ENCODE data around the gene WWOX.

The WWOX gene

GRCh38 chr16:78822509-78822908 lies 723.1 kb downstream of the WWOX start:
- DNase-seq: no peak
- no peaks in the 10 kb centered on the region for H3K4me1 Mint-ChIP-seq
- H3K9me3 Mint-ChIP-seq: peaks cover 0 to 7% of the 10 kb centered on the region in 2 donors
- no peak overlapping the region for H3K27ac Mint-ChIP-seq
- no peak overlapping the region for H3K4me3 Mint-ChIP-seq
- no peaks in the 10 kb centered on the region for H3K27me3 Mint-ChIP-seq
- no peak for ATAC-seq

DNA sequence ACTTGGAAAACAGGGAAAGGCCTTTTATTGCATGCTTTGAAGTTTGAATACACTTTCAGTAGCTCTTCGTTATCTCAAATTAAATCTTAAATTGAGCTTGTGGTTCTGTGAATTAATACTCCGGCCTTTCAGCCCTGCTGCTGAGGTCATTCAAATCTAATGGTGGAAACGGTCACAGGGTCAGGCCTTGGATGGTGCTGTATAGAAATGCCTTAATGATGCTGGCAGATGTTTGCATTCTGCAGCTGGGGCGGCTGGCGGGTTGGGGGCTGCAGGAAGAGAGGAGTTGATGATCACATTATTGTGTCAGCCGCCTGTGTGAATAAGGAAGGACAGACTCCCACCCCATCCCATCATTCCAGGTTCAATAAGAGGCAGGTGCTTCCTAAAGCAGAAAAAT lies 723.6 kb downstream of the WWOX start:
- Mint-ChIP-seq H3K27me3 (no peaks in the 10 kb centered on the region), H3K27ac (no peak overlapping the region), H3K4me3 (no peak overlapping the region)

GRCh38 chr16:78829280-78829679 lies 729.8 kb downstream of the WWOX start:
- Mint-ChIP-seq H3K27me3 (no peaks in the 10 kb centered on the region), H3K9me3 (peaks cover 3 to 5% of the 10 kb centered on the region in 2 donors), H3K27ac (no peak overlapping the region), H3K4me3 (no peak overlapping the region), H3K4me1 (no peaks in the 10 kb centered on the region)
- ATAC-seq (no peak), DNase-seq (no peak)

More for the DNA sequence above, 723.6 kb downstream of the WWOX start:
- H3K4me1 Mint-ChIP-seq: no peaks in the 10 kb centered on the region
- ATAC-seq (no peak), DNase-seq (no peak)
- H3K9me3 Mint-ChIP-seq: peaks cover 0 to 7% of the 10 kb centered on the region in 2 donors

- DNase-seq: no peak
- no peak overlapping the region for H3K27ac Mint-ChIP-seq
- no peak overlapping the region for H3K4me3 Mint-ChIP-seq
- H3K4me1 Mint-ChIP-seq: no peaks in the 10 kb centered on the region
- ATAC-seq: no peak
- H3K9me3 Mint-ChIP-seq: peaks cover 0 to 3% of the 10 kb centered on the region in 2 donors
- no peaks in the 10 kb centered on the region for H3K27me3 Mint-ChIP-seq
Observed at GRCh38 chr16:78830599-78830998, 731.1 kb downstream of the WWOX start.

GRCh38 chr16:78832100-78832499 lies 732.6 kb downstream of the WWOX start:
- DNase-seq (no peak), ATAC-seq (no peak)
- Mint-ChIP-seq H3K4me1 (no peaks in the 10 kb centered on the region), H3K27ac (no peak overlapping the region), H3K4me3 (no peak overlapping the region), H3K9me3 (peaks cover 0 to 3% of the 10 kb centered on the region in 2 donors), H3K27me3 (no peaks in the 10 kb centered on the region)

DNA sequence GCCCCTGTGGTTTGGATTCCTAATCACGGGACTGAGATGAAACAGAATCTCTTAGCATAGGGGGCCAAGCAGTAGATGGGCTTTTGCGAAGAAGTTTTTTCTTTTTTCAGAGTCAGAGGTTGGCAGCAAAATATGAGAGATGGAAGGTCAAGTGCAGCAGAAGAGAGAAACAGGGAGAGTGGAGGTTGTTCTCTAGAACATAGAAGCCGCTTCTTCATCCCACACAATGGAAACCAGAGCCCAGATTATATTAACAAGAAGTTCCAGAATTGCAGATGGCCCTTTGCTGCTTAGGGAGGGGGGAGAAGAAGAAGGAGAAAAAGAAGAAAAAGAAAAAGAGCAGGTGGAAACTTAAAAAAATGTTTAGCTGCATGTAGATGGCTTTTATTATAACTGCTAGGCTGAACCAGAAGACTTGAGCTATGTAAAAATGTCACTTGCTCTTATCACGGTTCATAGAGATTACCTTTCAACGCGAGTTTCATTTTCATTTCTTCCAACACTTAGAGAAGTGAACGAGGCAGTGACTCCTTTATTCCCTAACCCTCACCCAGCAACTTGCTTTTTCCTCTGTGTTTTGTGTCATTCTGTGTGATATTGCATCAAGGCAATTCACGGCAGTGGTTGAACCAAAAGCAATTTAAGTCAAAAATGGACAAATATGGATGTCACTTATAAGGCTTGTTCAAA lies 737.5 kb downstream of the WWOX start:
- no peaks in the 10 kb centered on the region for H3K4me1 Mint-ChIP-seq
- H3K27ac Mint-ChIP-seq: no peak overlapping the region
- peaks cover 0 to 3% of the 10 kb centered on the region in 2 donors for H3K9me3 Mint-ChIP-seq
- H3K4me3 Mint-ChIP-seq: no peak overlapping the region
- DNase-seq: no peak
- ATAC-seq: no peak
- H3K27me3 Mint-ChIP-seq: no peaks in the 10 kb centered on the region

DNA sequence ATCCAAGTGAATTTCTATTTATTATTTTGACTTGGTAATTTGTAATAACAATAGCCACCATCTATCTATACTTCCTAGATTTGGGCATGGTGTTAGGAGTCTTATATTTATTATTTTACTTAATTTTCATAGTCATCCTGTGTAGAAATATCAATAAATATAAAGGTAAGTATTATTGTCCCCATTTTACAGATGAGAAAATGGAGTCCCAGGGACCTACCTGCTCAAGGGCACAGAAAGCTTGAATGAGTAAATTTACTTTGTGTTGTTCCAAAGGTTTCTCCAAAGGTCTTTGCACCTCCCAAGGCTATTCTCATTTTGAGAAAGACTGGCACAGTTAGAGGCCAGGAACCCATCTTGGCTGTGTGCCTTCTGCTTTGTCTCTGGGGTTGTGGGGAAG lies 738.3 kb downstream of the WWOX start:
- ATAC-seq: no peak
- H3K27me3 Mint-ChIP-seq: no peaks in the 10 kb centered on the region

DNA sequence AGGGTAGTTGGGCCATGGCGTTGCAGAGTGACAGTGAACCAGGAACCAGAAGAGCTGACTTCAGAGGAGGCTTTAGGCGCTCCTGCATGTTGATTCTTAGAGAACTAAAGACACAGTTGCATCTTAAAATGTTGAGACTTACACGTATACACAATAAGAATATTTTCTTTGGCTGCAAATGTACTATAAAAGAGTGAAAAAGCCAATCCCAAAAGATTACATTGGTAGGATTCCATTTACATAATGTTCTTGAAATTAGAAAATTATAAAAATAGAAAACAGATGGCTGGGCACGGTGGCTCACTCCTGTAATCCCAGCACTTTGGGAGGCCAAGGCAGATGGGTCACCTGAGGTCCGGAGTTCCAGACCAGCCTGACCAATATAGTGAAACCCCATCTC lies 738.8 kb downstream of the WWOX start:
- Mint-ChIP-seq H3K4me1 (no peaks in the 10 kb centered on the region), H3K27ac (peak overlapping the region in 1 of 2 donors; percentile 79), H3K27me3 (no peaks in the 10 kb centered on the region), H3K4me3 (no peak overlapping the region), H3K9me3 (peaks cover 0 to 3% of the 10 kb centered on the region in 2 donors)
- no peak for DNase-seq
- ATAC-seq: no peak

More for the DNA sequence above, 738.3 kb downstream of the WWOX start:
- no peaks in the 10 kb centered on the region for H3K4me1 Mint-ChIP-seq
- H3K27ac Mint-ChIP-seq: no peak overlapping the region
- H3K4me3 Mint-ChIP-seq: no peak overlapping the region
- no peak for DNase-seq
- H3K9me3 Mint-ChIP-seq: peaks cover 0 to 3% of the 10 kb centered on the region in 2 donors

DNA sequence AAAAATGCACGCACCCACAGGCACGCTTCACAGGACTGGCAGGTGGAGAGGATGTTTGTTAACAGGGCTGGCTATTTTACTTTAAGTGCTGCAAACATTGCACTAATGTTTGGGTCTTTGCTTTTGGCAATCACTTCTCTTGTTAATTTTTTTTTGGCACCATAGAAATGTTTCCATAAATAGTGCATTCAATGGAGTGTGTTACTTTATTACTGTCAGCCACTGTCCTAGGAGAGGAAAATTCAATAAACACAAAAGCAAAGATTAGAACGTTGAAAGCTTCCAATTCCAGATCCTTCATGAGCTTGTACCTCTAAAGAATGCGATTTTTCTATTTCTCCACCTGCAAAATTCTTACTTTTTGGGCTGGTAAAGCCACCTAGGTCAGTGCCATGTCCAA lies 743.5 kb downstream of the WWOX start:
- H3K27ac Mint-ChIP-seq: no peak overlapping the region
- no peaks in the 10 kb centered on the region for H3K9me3 Mint-ChIP-seq
- H3K4me1 Mint-ChIP-seq: no peaks in the 10 kb centered on the region
- H3K4me3 Mint-ChIP-seq: no peak overlapping the region
- no peak for ATAC-seq
- DNase-seq: no peak
- no peaks in the 10 kb centered on the region for H3K27me3 Mint-ChIP-seq

DNA sequence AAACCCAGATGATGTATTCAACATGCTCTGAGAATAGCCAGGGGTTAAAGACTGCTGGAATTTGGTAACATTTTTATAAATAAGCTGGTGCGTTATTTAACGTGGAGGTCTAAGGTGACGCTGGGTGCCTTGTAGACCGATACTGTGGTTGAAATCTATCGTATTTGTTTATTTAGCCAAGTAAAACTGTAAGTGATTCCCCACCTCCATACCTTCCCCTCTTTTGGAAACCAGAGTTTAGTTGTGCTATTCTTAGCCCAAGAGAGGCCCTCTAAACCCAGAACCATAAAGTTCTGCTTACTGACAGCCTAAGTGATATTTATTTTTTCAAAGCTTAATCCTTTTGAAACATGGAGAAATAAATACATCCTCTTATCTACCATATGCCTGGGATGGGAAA lies 744.5 kb downstream of the WWOX start:
- no peak for DNase-seq
- H3K4me1 Mint-ChIP-seq: no peaks in the 10 kb centered on the region
- ATAC-seq: no peak
- H3K27ac Mint-ChIP-seq: no peak overlapping the region
- H3K27me3 Mint-ChIP-seq: no peaks in the 10 kb centered on the region
- peaks cover 0 to 4% of the 10 kb centered on the region in 2 donors for H3K9me3 Mint-ChIP-seq
- no peak overlapping the region for H3K4me3 Mint-ChIP-seq

GRCh38 chr16:78844682-78845081 lies 745.2 kb downstream of the WWOX start:
- no peak overlapping the region for H3K27ac Mint-ChIP-seq
- no peaks in the 10 kb centered on the region for H3K27me3 Mint-ChIP-seq
- no peaks in the 10 kb centered on the region for H3K4me1 Mint-ChIP-seq
- H3K4me3 Mint-ChIP-seq: no peak overlapping the region
- DNase-seq: no peak
- ATAC-seq: no peak
- H3K9me3 Mint-ChIP-seq: peaks cover 0 to 4% of the 10 kb centered on the region in 2 donors

DNA sequence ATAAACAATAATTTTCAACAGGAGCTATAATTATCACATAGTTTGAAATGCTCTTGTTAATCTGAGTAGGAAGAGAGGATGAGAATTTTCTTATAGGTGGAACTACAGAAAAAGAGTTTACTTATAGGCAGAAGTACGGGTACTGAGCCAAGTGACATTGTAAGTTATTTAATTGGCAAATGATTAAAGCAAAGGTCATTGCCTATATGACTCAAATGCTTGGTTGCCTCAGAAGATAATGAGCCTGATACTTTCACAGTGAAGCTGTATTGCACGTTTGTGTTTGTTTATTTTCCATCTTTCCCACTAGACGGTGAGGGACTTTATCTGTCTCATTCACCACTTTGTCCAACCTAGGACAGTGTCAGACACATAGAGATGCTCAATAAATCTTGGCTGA lies 751.8 kb downstream of the WWOX start:
- no peak overlapping the region for H3K27ac Mint-ChIP-seq

DNA sequence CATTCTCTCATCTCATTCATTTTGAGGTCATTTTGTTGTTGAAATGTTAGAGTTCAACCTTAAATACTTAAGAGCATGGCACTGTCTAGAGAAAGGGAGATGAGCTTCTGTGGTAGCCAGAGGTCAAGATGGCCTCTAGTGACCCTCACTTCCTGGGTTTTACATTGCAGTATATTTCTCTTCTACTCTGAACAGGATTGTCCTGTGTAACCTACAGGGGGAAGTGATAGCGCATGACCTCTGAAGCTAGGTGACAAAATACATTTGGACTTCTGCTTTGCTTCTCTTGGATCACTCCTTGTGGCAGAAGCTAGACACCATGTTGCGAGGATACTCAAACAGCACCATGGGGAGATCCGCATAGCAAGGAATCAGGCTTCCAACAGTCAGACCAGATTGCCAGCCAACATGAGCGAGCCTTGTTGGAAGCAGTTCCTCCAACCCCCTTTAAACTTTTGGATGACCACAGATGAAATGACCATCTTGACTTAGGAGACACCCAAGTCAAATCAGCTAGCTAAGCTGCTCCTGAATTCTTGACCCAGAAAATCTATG lies 752.7 kb downstream of the WWOX start:
- no peak for DNase-seq
- Mint-ChIP-seq H3K4me1 (no peaks in the 10 kb centered on the region), H3K27me3 (no peaks in the 10 kb centered on the region), H3K9me3 (peaks cover 0 to 8% of the 10 kb centered on the region in 2 donors), H3K4me3 (no peak overlapping the region), H3K27ac (no peak overlapping the region)
- no peak for ATAC-seq

More for the DNA sequence above, 751.8 kb downstream of the WWOX start:
- peaks cover 0 to 8% of the 10 kb centered on the region in 2 donors for H3K9me3 Mint-ChIP-seq
- H3K4me3 Mint-ChIP-seq: no peak overlapping the region
- no peak for DNase-seq
- no peak for ATAC-seq
- H3K4me1 Mint-ChIP-seq: no peaks in the 10 kb centered on the region
- H3K27me3 Mint-ChIP-seq: no peaks in the 10 kb centered on the region

- Mint-ChIP-seq H3K9me3 (no peaks in the 10 kb centered on the region), H3K27ac (no peak overlapping the region), H3K4me3 (no peak overlapping the region), H3K4me1 (no peaks in the 10 kb centered on the region), H3K27me3 (no peaks in the 10 kb centered on the region)
- ATAC-seq (no peak), DNase-seq (no peak)
Observed at GRCh38 chr16:78862022-78862421, 762.6 kb downstream of the WWOX start.

GRCh38 chr16:78866521-78866920 lies 767.1 kb downstream of the WWOX start:
- Mint-ChIP-seq H3K27ac (no peak overlapping the region), H3K4me1 (no peaks in the 10 kb centered on the region), H3K27me3 (no peaks in the 10 kb centered on the region), H3K9me3 (no peaks in the 10 kb centered on the region), H3K4me3 (no peak overlapping the region)
- DNase-seq (no peak), ATAC-seq (no peak)

- no peaks in the 10 kb centered on the region for H3K27me3 Mint-ChIP-seq
- H3K4me3 Mint-ChIP-seq: no peak overlapping the region
- no peak for DNase-seq
- no peak overlapping the region for H3K27ac Mint-ChIP-seq
- no peaks in the 10 kb centered on the region for H3K4me1 Mint-ChIP-seq
- H3K9me3 Mint-ChIP-seq: no peaks in the 10 kb centered on the region
- ATAC-seq: no peak
Observed at GRCh38 chr16:78869492-78869891, 770.0 kb downstream of the WWOX start.

DNA sequence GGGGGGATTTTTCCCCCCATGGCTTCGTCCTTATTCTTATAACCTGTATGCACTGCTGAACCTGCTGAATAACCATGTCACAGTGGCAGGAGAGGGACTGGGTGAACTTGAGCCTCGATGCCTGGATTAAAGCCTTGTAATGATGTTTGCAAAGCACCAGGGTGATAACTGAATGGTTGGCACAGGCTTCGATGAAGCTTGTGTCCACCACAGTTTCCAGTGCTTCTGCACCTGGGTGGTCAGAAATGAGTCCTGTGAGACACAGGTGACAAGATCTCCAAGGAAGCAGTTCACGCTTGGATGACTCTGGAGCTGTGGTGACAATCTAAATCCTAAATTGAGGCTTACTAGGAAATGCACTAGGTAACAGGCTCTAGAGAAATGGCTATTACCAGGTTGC lies 771.8 kb downstream of the WWOX start:
- DNase-seq (no peak), ATAC-seq (no peak)
- Mint-ChIP-seq H3K4me3 (no peak overlapping the region), H3K27me3 (no peaks in the 10 kb centered on the region), H3K9me3 (no peaks in the 10 kb centered on the region), H3K4me1 (no peaks in the 10 kb centered on the region), H3K27ac (no peak overlapping the region)

Measured in stimulated activated naive CD8-positive, alpha-beta T cell treated with anti-CD3 and anti-CD28 coated beads, Interleukin-15, amount 100 ng/mL, for 72 hours (primary cell).